ENCODE results near the gene ITIH1.
"Not testable (repeated sequence)": the region's sequence is repeated elsewhere in the genome, so short reads cannot be mapped to it uniquely, and the experiment has no call there.

The ITIH1 gene

DNA sequence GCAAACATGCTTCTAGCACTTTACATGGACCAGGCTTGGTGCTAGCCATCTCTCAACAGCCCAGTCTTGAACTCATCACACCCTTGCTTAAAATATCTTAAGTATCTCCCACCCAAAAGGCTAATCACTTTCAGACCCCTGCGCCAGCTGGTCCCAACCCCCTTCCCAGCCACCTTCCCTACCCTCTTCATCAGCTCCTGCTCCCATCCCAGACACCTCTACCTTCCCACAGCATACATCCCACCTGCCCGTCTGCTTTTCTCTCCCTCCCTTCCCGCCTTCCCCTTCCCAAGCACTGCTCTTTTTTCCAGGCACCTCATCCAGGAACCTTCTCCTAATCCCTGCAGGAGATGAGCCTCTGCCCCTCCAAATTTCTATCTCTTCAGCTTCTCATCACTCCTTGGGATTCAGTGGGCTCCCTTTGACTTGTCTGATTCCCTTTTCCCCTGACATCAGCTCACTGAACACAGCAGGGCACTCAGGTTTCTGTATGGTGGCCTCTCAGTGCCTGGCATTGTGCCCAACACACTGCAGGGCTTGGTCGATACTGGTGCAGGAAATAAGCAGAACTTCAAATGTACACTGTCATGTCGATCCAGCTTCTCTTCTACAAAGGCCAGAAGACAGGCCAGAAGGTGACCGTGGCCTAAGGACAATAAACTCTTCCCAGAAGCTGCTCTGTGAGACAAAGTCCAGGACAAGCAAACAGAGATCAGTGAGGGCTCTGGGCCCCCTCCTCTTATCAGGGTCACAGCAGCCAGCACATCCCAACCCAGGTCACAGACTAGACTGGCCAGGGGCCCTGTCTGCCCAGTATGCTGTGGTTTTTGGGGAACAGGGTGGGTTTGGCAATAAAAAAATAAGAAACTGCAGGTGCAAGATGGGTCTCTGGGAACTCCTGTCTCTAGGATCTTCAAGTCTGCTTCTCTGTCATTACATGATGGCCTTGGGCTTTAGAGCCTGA, 2.2 kb upstream of the ITIH1 start:
- no peak for DNase-seq

DNA sequence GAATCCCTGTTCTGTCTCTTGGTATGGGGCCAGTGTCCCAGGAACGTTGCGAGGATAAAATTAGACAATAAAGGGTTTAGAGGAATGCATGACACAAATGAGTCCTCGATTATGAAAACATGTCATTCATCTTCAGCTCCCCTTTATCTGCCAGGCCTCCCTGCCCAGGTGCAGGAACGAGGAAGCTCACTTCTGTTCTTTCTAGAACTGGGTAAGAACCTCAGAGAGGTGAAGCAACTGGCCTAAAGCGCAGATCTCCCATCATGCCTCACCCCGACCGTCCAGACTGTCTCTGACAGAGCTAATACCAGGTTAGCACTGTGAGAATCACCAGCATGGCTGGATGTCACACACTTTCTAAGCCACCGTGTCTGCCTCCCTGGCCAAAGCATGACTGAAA, 1.5 kb upstream of the ITIH1 start:
- no peak for DNase-seq

- DNase-seq: not testable (repeated sequence)
Measured at GRCh38 chr3:52776486-52776885, 913 bp upstream of the ITIH1 start.

DNA sequence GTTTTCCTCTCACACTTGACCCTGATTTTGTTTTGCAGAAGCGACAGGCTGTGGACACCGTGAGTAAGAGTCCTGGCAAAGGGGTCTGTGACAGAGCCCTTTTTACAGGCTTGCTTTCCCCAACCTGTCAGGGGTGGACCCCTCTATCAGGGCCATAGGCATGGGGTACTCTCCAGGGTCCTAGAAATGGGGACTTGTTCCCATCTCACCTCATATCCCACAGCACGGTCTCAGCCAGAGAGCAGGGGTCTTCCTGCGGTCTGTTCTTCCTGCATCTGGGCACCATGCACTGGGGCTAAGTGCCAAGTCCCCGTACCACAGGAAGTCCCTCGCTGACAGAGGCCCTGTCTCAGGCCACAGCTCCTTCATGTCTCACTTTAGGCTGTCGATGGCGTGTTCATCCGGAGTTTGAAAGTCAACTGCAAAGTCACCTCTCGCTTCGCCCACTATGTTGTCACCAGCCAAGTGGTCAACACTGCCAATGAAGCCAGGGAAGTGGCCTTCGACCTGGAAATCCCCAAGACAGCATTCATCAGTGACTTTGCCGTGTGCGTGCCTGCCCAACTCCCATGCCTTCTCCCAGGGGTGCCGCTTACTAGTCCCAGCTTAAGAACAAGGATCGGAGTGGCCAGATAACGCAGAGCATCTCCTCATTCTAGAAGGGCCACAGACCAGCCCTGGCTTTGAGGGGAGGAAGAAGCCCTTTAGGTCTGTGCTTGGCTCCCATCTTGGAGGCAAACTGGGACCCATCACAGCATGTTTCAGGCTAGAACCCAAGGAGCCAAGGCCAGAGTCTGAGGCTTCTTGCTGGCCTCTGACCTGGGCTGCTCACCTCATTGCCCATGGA, 783 bp downstream of the ITIH1 start:
- DNase-seq: no peak

DNA sequence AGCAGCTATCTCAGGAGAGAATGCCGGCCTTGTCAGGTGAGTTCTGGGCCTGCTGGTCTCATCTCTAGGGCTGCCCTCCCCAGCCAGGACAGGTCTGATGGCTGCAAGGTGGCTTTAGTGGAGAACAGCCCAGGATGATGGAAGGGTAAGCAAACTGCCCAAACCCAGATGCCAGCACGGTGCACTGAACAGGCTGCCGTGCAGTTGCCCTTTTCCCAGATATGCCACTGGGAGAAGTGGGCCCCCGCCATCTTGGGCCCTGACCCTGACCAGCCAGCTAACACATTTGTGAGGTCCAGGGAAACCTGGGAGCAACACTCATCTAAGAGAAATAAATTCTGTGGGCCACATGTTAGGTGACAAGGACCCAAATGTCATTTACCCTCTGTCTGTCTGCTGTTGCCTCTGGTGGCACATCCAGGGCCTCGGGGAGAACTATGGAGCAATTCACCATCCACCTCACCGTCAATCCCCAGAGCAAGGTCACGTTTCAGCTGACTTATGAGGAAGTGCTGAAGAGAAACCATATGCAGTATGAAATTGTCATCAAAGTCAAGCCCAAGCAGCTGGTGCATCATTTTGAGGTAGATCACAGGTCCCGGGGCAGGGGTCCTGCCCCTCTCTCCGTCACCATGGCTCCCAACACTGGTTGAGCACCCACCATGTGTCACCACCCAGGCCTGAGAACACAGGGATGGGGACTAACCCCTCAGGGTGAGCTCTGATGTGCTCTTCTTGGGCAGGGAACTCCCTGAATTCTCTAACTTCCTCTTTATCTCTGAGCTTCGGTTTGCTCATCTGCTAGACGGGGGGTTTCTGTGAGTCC, 1.8 kb downstream of the ITIH1 start:
- no peak for DNase-seq

- no peak for DNase-seq
Measured at GRCh38 chr3:52779837-52780585, 2.6 kb downstream of the ITIH1 start.

DNA sequence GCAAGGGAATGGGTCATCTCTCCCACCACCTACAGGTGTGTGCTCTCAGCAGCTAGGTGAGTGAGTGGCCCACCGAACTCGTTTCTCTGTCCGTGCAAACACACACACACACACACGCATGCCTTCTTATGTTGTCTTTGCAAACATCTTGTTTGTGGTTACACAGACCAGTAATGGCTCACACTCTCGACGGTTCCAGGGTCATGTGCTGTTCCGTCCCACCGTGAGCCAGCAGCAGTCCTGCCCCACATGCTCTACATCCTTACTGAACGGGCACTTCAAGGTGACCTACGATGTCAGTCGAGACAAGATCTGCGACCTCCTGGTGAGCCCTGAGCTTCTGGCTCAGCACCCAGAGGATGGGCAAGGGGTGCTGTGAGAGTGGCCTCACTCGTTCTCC, 4.3 kb downstream of the ITIH1 start:
- DNase-seq: no peak

DNA sequence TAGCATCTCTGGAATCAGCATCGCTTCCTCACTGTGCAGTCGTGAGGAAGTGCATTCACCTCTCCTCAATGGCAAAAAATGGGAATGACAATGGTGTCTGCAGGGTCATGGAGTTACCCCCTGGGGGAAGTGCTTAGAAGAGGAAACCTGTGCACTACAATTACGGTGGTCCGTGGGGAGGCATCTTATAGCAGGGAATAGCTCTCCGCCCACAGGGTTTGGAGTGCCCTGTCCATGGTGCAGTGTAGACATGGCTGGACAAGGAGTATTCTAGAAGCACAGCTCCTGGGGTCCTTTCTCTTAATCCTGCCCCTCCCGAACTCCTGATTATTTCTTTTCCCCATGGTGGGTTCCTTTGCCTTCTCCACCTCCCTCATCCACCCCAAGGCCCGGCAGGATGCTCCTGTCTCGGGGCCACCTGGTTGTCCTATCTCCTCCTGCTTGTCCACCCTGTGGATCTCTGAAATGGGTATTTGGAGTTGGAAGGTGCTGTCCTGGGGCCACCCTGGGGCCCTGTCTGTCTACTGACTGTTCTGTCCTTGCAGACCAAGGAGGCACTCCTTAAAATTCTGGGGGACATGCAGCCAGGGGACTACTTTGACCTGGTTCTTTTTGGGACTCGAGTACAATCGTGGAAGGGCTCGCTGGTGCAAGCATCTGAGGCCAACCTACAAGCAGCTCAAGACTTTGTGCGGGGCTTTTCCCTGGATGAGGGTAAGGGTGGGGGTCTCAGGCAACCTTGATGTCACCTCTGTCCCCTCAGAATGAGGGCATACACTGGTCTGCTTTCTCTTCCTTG, 5.2 kb downstream of the ITIH1 start:
- no peak for DNase-seq

- DNase-seq: no peak
Measured at GRCh38 chr3:52783211-52783555, 5.8 kb downstream of the ITIH1 start.

GRCh38 chr3:52784021-52784621, 6.7 kb downstream of the ITIH1 start:
- no peak for DNase-seq

GRCh38 chr3:52784931-52785590, 7.7 kb downstream of the ITIH1 start:
- no peak for DNase-seq

- DNase-seq: no peak
Measured at GRCh38 chr3:52786330-52787215, 9.2 kb downstream of the ITIH1 start.

DNA sequence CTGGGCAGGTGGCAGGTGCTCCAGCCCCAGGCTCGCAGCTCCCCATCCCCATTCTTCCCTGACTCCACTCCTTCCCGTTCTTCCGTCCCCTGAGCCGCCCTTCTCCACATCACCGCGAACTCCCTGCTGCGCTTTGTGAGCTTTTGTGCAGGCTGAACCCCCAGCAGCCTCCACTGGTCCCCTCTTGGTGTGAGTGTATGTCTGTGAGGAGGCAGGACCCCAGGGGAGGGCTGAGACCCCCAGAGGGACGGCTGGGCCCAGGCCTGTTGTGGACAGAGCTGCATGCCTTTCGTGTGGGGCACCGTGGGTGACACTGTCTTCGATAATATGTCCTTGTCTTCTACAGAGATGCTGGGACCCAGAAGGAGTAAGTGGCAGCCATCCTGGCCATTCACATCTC, 9.8 kb downstream of the ITIH1 start:
- no peak for DNase-seq

DNA sequence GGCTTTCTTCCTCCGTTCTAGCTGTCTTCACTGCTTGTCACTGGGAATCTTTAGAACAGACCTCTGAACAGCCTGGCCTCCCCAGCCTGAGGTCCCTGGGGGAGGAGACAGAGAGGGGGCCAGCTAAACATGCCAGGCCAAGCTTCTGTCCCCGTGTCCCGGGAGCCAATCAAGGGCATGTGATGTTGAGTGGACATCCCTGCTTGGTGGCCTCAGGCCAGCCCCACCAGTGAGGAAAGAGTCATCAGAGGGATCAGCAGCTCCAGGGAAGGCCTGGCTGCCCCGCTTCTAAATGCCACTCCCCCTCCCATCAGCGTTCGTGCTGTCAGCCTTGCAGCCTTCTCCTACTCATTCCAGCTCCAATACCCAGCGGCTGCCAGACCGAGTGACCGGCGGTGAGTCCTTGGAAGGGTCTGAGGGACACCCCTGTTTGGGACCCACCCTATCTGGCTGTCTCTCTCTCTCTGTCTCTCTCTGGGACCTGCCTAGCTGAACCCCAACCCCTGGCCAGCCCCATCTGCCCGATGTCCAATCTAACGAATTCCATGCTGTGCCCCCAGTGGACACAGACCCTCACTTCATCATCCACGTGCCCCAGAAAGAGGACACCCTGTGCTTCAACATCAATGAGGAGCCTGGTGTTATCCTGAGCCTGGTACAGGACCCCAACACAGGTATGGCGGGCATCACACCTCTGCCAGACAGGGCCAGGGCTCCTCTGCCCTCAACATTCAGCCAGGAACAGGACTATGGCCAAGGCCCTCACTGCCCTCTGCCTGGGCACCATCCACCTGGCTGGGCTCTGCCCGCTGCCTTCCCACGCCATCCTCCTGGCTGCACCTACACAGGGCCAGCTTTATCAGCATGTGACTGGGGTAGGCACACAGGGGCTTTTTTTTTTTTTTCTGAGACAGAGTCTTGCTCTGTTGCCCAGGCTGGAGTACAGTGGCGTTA, 10.6 kb downstream of the ITIH1 start:
- DNase-seq: no peak

DNA sequence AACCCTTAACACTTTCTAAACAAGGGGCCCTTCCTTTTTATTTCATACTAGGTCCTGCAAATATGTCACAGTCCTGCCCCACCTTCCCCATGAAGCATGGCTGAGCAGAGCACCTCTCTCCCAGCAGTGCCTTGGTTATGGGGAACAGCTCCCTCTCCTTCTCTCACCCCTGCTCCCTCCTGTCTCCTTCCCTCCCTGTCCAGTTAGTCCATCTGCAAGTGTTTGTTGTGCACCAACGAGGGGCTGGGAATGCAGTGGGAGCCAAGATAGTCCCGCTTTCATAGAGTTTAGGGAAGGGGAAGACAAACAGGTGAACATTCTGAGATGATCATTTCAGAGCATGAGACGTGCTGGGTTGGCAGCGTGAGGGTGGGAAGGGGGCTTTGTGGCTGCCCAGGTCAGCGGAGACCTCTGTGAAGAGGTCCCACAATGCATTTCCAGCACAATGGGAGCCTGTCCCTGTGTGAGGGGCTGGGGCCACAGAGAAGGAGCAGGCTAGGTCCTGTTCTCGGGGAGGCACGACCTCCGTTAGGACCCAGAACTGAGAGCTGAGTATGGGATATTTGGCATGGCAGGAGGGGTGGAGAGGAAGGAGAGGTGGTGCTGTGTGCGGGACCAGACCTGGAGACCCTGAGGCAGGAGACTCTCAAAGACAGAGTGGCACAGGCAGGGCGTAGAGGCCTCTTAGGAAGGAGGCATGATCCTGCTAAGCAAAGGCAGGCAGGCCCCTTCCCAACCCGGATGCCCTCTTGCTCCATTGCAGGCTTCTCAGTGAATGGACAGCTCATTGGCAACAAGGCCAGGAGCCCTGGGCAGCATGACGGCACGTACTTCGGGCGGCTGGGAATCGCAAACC, 11.7 kb downstream of the ITIH1 start:
- DNase-seq: no peak

- no peak for DNase-seq
Measured at GRCh38 chr3:52789746-52790040, 12.3 kb downstream of the ITIH1 start.

DNA sequence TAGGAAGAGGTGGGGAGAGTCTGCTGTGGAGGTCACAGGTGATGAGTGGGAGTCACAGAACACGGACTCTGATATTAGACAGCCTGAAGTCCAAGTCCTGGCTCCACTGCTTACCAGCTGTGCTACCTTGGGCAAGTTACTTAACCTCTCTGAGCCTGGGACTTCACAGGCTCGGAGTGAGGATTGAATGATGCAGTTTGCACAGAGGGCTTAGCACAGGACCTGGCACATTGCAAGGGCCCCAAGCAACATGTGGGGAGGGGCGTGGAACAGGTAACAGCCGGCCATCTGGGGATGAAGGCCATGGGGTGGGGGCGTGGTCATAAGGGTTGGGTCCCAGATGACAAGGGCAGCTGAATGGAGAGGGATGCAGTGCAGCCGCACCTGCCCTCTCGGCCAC, 12.9 kb downstream of the ITIH1 start:
- DNase-seq: no peak
